GM10266 (cell line): ENCODE results near the gene TCHP.
A peak's percentile ranks its signal among the peaks of the same experiment; 100 is the strongest.
"Not testable (repeated sequence)": the region's sequence is repeated elsewhere in the genome, so short reads cannot be mapped to it uniquely, and the experiment has no call there.

ENCODE experiments used
- DNase-seq: peaks from one replicate; pipeline ENCODE4 v3.0.0; 2012; ENCODE audit errors: extremely low spot score
- CTCF ChIP-seq: IDR thresholded peaks from 2 replicates; pipeline ENCODE4 v1.5.1; 2012; ENCODE audit warnings: mild to moderate bottlenecking, low read depth; ENCODE audit not compliant: control insufficient read depth, insufficient read depth; ENCODE audit errors: missing control alignments

TCHP gene

DNA sequence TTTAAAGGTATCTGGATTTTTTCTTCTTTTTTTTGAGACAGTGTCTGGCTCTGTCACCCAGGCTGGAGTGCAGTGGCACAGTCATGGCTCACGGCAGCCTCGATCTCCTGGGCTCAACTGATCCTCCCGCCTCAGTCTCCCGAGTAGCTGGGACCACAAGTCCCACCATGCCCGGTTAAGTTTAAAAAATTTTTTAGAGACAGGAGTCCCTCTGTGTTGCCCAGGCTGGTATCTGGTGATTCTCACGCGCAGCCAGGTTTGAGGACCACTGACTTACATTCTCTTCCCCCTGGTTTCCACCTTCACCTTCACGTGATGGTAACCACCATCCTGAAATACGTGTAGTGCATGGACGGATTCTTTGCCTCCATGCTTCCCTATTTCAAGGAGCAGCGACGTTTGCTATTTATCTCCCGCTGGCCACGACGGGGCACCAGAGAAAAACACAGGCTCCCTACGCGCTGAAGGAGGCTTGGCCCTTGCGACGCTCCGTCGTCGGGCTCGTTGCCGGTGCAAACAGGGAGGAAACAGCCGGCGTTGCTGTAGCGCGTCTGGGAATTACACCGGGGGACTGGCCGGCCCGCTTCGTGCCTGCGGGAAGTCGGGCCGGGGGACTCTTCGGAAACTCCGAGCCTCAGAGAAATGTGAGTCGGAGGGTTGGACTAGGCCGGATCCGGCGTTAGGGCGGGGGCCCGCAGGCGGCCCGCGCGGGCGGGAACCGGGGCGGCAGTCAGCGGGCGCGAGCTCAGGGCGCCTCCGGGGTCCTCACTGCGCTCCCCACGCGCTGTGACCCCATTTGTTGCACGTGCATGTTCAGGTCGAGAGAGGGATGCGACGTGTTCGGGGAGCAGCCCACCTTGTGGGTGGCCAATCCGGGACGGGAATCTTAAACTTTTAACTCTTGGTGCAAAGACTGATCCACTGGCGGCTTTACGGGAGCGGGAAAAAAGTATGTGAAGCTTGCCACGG lies at the start of gene TCHP:
Gene TCHP (plus strand): TSS at position 492 of the 969 bp plus-strand sequence. CDS start 2,753 bp downstream, outside the sequence.
- TF ChIP-seq CTCF, result peak; percentile 66
- peak; percentile 92 for DNase-seq

DNA sequence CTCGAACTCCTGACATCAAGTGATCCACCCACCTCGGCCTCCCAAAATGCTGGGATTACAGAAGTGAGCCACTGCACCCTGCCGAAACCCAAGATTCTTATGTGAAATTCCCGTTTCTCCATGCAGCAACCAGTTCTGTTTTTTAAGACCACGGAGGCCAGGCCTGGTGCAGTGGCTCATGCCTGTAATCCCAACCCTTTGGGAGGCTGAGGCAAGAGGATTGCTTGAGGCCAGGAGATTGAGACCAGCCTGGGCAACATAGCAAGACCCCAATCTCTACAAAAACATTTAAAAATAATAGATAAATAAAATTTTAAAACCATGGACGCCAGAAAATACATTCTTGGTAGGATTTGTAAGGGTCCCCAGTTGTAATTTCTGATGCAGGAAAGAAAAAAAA lies 49.6 kb upstream of the TCHP start:
- not testable (repeated sequence) for DNase-seq

DNA sequence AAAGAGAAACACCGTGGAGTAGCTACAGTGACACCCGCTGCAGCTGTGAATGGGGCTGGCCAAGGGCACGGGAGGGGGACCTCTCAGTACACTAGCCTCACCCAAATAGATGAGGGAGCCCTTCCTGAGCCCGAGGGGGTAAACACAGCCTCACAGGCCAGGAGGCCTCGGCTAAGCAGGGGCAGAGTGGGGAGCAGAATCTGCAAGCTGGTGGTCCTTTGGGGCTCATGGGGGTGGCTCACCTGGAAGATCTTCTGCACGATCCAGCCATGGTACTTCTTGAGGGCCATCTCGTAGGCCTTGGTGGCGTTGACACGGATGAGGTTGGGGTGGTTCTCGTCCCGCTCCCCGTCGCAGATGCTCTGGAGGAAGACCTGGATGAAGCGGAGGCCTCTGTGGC lies 44.7 kb upstream of the TCHP start:
- no peak for DNase-seq
- TF ChIP-seq CTCF, result no peak

- DNase-seq, result no peak
- no peak for TF ChIP-seq CTCF
These were observed 42.4 kb upstream of the TCHP start for GRCh38 chr12:109857715-109858114.

DNA sequence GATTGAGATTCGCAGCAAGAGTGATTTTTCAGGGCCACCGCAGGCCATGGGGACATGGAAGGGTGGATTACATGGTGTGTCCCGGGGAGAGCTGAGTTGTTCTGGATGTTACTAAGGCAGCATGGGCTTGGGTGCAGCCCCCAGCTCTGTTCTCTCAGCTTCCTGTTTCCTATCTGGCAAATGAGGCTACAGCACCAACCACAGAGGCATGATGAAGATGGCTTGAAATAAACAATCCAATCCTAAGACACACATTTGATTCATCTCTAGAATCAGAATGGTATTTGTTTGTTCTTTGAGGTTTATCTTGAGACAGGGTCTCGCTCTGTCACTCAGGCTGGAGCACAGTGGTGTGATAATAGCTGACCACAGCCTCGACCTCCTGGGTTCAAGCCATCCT lies 41.3 kb upstream of the TCHP start:
- no peak for TF ChIP-seq CTCF
- no peak for DNase-seq

GRCh38 chr12:109860977-109861376 lies 39.1 kb upstream of the TCHP start:
- TF ChIP-seq CTCF, result no peak
- no peak for DNase-seq

DNA sequence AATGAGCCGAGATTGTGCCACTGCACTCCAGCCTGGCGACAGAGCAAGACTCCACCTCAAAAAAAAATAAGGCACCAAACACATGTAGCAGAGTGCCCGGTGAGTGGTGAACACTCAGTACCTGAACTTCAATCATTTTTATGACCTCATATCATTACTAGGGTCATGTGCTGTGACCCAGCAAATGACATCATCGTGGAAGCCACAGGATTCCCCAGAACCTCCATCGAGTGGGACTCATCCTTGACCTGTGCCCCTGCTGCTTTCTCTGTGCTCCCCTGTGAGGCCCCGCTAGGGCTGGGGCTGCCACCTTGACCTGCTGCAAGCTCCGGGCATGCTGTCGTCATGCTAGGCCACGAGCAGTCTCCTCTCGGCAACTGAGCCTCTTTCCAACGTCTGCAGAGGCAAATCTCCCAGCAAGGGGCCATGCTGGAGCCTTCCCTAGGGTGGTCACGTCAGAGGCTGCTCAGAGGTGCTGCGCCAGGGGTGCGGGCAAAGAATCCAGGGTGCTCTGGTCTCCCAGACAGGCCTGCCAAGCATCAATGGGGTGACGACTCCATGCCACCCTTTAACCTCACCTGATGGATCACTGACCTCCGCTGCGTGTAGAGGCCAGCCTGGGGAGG lies 38.3 kb upstream of the TCHP start:
- DNase-seq, result no peak

DNA sequence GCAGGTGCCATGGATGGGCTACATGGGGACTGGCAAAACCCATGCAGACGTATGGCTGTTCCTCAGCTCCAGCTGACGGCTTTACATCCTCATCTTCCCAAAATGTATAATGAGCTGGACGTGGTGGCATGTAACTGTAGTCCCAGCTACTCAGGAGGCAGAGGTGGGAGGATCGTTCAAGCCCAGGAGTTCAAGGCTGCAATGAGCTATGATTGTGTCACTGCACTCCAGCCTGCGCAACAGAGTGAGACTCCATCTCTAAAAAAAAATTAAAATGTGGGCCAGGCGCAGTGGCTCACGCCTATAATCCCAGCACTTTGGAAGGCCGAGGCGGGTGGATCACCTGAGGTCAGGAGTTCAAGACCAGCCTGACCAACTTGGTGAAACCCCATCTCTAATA lies 37.6 kb upstream of the TCHP start:
- DNase-seq, result not testable (repeated sequence)

More for the DNA sequence above, 38.3 kb upstream of the TCHP start:
- TF ChIP-seq CTCF, result no peak
